NCI-H748 treated with DMSO at 0.1 percent for 48 hours (cell line): ENCODE measurements around the gene COL4A2.
"Not testable (repeated sequence)": the region's sequence is repeated elsewhere in the genome, so short reads cannot be mapped to it uniquely, and the experiment has no call there.

ENCODE experiments used
- DNase-seq: peaks from one replicate; lab custom pipeline; 2025; lab: John Stamatoyannopoulos, UW

Gene COL4A2

GRCh38 chr13:110443622-110444225 lies 136.6 kb downstream of the COL4A2 start:
- no peak for DNase-seq

- no peak for DNase-seq
Measured at GRCh38 chr13:110444226-110444653, 137.2 kb downstream of the COL4A2 start.

DNA sequence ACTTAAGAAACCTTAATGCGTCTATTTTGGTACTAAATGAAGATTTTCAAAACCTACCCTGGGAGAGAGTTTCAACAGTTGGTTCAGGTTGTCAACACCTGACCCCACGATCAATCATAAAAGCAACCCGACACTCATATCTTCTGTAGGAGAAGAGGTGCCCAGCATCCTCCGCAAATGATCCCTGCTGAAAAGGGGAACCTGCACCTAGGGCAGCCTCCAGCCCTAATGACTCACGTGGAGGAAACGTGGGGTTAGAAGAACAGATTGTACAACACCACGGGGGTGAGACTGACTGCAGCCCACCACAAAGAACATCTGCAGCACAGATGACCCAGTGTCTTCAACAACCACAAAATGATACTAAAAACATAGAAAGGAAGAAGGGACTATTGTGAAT lies 138.1 kb downstream of the COL4A2 start:
- DNase-seq = no peak

DNA sequence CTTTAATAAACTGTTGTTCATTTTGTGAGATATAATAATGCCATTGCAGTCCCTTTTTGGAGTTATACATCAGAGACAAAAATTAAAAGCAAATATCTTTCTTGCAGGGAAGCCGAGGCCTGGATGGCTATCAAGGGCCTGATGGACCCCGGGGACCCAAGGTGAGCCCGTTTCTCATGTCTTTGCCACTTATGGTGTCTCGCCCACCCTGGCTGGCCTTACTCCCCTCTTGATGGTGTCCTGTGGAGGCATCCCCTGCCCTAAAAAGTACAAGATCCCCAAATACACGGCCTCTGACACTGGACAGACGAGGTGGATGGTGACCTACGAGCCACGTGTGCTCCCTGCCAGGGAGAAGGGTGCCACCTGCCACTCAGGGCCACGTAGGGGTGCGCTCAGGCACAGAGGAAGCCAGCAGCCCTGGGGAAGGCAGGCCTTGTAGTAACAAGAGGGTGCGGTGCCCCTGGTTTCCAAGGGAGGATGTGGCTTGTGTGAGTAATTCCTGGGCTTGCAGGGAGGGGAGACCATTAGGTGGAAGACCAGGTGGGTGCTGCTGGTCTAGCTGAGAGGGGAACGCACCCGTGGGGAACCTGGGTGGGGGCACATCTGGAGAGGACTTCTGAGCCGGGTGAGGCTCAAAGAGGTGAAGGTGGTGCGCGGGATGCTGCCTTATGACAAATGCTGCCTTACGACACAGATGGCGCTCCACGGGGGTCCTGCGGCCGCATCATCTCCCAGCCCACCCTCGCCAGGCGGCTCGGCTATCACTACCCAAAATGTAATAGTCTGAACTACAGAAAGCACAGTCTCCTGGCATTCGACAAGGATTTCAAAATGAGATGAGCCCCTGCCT lies 138.9 kb downstream of the COL4A2 start:
- DNase-seq = no peak

- no peak for DNase-seq
Measured at GRCh38 chr13:110446575-110446890, 139.4 kb downstream of the COL4A2 start.

DNA sequence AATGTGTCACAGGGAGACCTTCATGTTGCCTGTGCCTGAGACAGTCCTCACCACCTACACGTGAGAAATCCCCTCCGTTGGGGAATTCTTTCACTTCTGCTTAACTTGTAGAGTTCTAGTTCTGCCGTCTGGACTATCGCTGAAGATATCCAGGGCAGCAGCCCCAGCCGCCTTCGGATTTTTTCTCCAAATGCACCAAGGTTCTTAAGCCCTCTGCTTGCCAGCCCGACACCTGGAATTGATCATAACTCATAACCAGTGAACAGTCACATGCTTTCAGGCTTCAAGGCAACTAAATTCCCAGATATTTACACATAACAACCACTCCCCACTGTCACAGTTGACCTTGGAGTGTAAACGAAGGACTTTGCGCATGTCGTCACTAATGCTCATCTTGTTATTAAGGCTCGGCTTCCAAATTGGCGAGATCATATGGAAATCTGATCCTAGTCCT lies 140.0 kb downstream of the COL4A2 start:
- no peak for DNase-seq

DNA sequence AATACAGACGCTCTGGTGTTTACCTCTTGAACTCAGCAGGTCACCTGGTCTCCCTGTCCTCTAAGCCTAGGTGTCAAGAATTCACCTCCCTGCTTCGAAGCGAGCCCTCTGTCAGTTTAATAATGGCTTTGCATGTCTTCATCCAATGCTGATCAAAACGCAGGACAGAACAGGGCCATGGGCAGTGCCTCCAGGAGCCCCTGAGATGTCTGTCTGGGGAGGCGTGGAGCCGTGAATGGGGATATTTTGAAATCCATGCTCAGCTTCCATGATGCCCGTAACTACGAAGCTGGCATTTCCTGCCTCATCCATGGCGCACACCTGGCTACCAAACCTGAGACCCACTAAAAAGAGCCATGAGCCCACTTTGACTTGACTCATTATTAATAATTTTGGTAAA lies 140.7 kb downstream of the COL4A2 start:
- no peak for DNase-seq

- no peak for DNase-seq
Measured at GRCh38 chr13:110448230-110448629, 141.1 kb downstream of the COL4A2 start.

GRCh38 chr13:110448677-110449076 lies 141.6 kb downstream of the COL4A2 start:
- DNase-seq = no peak

GRCh38 chr13:110449219-110450015 lies 142.3 kb downstream of the COL4A2 start:
- DNase-seq = no peak

- DNase-seq = no peak
Measured at GRCh38 chr13:110450016-110450900, 143.2 kb downstream of the COL4A2 start.

GRCh38 chr13:110450941-110451730 lies 144.1 kb downstream of the COL4A2 start:
- DNase-seq = no peak

DNA sequence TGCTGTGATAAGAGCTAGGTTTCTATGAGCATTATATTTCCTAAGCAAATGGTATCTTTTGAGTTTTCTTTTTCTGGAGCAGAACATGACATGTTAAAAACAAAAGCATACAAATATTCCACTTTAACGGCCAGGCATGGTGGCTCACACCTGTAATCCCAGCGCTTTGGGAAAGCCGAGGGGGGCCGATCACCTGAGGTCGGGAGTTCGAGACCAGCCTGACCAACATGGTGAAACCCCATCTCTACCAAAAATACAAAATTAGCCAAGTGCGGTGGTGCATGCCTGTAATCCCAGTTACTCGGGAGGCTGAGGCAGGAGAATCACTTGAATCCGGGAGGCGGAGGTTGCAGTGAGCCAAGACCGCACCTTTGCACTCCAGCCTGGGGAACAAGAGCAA lies 146.0 kb downstream of the COL4A2 start:
- DNase-seq = not testable (repeated sequence)

DNA sequence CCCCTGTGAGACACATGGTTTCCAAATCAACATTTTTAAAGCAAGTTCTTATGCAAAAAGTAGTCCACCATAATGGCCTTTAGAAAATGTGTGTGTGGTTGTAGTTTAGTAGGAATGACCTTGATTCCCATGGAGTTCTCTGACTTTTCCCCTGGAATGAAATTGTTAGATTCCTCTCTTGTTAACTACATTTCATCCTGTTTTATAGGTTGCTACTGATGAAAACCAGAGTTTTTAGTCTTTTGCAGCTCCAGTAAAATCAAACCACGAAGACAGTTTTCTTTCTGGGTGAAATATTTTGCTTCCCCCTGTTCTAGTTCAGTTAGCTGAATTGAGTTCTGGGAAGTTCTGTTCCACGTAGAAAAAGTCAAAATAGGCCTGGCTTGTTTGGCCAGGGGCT lies 146.7 kb downstream of the COL4A2 start:
- no peak for DNase-seq

GRCh38 chr13:110454227-110454859 lies 147.3 kb downstream of the COL4A2 start:
- DNase-seq = no peak

DNA sequence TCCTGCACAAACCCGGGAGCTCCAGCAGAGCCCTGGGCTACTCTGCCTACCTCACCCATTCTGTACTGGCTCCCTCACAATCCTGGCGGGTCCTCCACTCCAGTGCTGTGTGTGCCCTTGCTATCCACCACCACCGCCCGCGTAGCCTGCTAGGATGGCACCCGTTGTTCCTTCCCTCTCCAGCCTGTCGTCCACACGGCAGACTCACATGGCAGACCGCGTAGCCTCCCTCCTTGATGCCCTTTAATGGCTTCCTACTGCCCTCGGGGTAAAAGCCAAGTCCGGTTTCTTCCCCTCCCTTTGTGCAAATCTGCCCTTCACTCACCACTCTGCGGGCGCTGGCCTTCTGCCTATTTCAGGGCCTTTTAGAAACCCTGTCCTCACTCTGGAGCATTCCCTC lies 147.9 kb downstream of the COL4A2 start:
- no peak for DNase-seq

DNA sequence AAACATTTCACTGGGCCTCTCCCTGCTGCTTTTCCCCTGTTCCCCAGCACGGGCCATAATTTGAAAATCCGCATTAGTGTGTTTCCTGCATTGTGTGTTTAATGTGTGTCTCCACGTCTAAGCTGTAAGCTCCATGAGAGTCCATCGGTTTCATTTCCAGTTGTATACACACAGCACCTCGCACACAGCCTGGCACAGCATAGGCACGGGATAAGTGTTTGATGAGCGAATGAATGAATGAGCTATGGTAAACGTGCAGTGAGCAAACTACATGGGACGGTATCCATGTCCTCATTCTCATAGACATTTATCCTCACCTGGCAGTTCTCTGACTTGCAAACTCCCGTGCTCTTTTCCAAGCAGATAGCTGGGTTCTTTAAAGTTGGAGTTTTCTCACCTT lies 148.4 kb downstream of the COL4A2 start:
- DNase-seq = no peak

GRCh38 chr13:110455941-110456340 lies 148.9 kb downstream of the COL4A2 start:
- peak; percentile 75 for DNase-seq

DNA sequence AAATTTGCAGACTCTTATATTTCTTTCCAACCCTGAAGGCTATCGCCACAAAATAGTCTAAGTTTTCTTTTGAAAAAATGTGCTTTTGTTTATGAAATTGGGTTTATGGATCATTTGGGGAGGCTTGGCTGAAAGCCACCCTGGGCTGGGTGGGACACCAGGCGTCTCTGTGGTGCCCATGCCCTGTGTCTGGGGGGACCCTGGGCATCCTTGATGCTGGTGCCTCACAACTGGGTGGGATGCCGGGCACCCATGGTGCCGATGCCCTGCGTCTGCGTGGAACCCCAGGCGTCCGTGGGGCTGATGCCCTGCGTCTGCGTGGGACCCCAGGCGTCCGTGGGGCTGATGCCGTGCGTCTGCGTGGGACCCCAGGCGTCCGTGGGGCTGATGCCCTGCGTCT lies 149.5 kb downstream of the COL4A2 start:
- no peak for DNase-seq

DNA sequence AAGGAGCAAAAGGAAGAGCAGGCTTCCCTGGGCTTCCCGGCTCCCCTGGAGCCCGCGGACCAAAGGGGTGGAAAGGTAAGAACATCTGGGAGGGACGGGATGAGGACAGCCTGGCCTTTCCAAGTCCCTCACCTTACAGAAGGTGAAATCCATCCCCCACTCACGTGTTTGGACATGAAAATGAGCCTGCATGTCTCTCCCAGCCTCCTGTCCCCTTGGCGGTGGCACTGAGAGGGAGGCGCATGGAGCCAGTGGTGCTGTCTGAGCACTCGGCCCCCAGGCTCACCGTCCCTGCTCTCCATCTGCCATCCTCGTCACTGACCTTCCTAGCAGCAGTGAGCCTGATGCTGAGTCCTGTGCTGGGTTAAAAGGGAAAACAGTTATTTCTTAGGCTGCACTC lies 150.3 kb downstream of the COL4A2 start:
- no peak for DNase-seq

DNA sequence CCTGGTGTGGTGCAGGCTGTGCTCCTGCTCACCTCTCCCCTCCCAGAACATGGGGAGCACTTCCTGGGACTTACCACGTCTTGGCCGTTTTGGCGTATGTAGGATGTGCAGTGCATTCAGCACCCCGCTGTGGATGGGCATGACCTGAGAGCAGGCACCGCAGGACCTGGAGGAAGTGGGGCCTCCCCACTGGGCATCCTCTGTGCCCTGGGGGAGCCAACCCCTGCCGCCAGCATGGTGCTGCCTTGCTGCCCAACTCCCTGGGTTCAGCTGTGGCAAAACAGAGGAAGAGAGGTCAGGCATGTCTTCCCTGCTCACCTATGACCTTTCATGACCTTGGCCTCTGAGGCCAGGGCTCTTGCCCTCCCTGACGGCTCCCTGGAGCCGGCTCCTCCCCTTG lies 150.9 kb downstream of the COL4A2 start:
- no peak for DNase-seq
